ENCODE data around the gene FRMPD2.

GRCh38 chr10:48240196-48240595 lies 34.3 kb downstream of the FRMPD2 start:
- TF ChIP-seq CTCF (IDR thresholded peaks at IDR 0.05 in 2 of 3, conservative IDR thresholded peaks at IDR 0.05 in 1 of 3; ENCODE audit: borderline replicate concordance in 1 of 3, insufficient read depth in 1 of 3, low read depth in 2 of 3, low read length in 2 of 3), result no peak
- no peak for TF ChIP-seq POLR2AphosphoS5 (IDR thresholded peaks at IDR 0.05; ENCODE audit: low read depth, low read length)
- TF ChIP-seq ATF3 (IDR thresholded peaks at IDR 0.05), result no peak
- no peak for TF ChIP-seq EZH2 (IDR thresholded peaks at IDR 0.05)
- TF ChIP-seq CEBPB (IDR thresholded peaks at IDR 0.05; ENCODE audit: low read depth), result no peak
